ENCODE results near the gene LTO1.

- TF ChIP-seq POLR2A (IDR thresholded peaks at IDR 0.05; ENCODE audit: low read depth, low read length) (no peak), POLR2AphosphoS5 (IDR thresholded peaks at IDR 0.05; ENCODE audit: low read depth, low read length) (no peak), TAF1 (IDR thresholded peaks at IDR 0.05; ENCODE audit: borderline replicate concordance, low read depth, low read length) (no peak)
Measured at GRCh38 chr11:69705901-69706787, 31.0 kb upstream of the LTO1 start.

All from GM12892 (cell line).